ENCODE results near the gene SCYL1. TPM values are rescaled to one million over a fixed set of nuclear protein-coding genes. Genes with fewer than 3 reads are reported as not detected.

SCYL1 gene
- total and polyA plus RNA-seq, 7 donors = 66.9 to 106 (median 87.4) TPM

GRCh38 chr11:65492637-65493366 lies 32.1 kb upstream of the SCYL1 start:
- intact Hi-C loops (cut with DNase I) = no loop called here
- H3K27ac ChIP-seq = peak overlapping the region; percentile 99
- TF ChIP-seq, protein P1, sequence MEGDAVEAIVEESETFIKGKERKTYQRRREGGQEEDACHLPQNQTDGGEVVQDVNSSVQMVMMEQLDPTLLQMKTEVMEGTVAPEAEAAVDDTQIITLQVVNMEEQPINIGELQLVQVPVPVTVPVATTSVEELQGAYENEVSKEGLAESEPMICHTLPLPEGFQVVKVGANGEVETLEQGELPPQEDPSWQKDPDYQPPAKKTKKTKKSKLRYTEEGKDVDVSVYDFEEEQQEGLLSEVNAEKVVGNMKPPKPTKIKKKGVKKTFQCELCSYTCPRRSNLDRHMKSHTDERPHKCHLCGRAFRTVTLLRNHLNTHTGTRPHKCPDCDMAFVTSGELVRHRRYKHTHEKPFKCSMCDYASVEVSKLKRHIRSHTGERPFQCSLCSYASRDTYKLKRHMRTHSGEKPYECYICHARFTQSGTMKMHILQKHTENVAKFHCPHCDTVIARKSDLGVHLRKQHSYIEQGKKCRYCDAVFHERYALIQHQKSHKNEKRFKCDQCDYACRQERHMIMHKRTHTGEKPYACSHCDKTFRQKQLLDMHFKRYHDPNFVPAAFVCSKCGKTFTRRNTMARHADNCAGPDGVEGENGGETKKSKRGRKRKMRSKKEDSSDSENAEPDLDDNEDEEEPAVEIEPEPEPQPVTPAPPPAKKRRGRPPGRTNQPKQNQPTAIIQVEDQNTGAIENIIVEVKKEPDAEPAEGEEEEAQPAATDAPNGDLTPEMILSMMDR (IDR thresholded peaks at IDR 0.05) = no peak
- 22 to 25% (median 23%) methylated on average over 6 of the region's 6 CpGs for WGBS, 3 donors
- ATAC-seq = peak; percentile 29 to 55 (median 40)
- H3K4me1 ChIP-seq = peaks cover 87% of the 10 kb centered on the region
- peak overlapping the region; percentile 42 for H3K4me3 ChIP-seq
- no peaks in the 10 kb centered on the region for H3K27me3 ChIP-seq (ENCODE audit: insufficient read depth in 3 of 3, low read length in 2 of 3)
- DNase-seq = peak; percentile 90 to 93
- H3K9me3 ChIP-seq = no peaks in the 10 kb centered on the region
- H3K36me3 ChIP-seq (ENCODE audit: insufficient read depth in 1 of 2, low read depth in 1 of 2) = no peaks in the 10 kb centered on the region

GRCh38 chr11:65493367-65494176 lies 31.3 kb upstream of the SCYL1 start:
- no peaks in the 10 kb centered on the region for H3K27me3 ChIP-seq (ENCODE audit: insufficient read depth in 3 of 3, low read length in 2 of 3)
- H3K4me3 ChIP-seq = peak overlapping the region; percentile 42
- peak overlapping the region; percentile 99 for H3K27ac ChIP-seq
- H3K4me1 ChIP-seq = peaks cover 80% of the 10 kb centered on the region
- H3K9me3 ChIP-seq = no peaks in the 10 kb centered on the region
- TF ChIP-seq, protein P1 (IDR thresholded peaks at IDR 0.05) = no peak
- WGBS, 3 donors = 25 to 32% (median 26%) methylated on average over 12 of the region's 12 CpGs
- intact Hi-C loops (cut with DNase I) = loop anchor here in 1 of 2 donors (1.0 kb wide), 1 partner anchor 17 kb away; no protein-coding TSS in a partner anchor
- ATAC-seq = peak; percentile 46 to 60 (median 59)
- peak; percentile 84 to 92 for DNase-seq
- no peaks in the 10 kb centered on the region for H3K36me3 ChIP-seq (ENCODE audit: insufficient read depth in 1 of 2, low read depth in 1 of 2)

DNA sequence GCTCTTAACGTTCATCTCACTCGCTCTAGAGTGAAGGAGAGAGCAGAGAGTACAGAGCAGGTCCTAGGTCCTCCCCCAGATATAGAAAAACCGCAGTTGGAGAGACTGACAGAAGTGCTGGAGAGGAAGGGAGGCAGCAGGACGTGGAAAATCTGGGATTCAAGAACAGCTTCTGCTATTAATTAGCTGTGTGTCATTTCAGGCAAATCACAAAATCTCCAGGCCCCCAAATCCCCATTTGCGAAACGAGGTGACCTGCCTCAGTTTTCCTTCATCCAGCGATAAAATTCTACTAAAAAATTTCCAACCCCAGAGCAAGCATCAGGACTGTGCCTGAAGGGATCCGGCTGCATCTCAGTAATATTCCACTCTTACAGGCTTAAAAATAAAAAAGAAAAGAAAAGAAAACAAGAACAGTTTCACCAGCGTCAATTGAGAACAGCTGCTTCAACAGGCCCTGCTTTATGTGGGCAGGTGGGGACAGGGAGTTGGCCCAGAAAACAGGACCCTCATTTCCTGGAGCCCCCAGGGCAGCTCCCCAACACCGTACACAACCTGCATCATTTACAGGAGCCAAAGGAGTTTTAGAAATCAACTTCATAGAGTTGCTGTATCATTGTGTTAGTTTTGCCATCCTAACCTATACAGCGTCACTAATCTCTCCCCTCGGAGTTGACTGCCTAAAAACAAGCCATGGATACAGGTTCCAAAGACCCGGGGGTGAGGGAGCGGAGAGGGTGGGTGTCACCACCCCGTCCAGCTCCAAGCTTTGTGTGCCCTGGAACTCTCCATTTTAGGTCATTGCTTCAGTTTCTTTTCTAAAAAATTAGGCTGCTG lies 28.4 kb upstream of the SCYL1 start:
- 11 to 21% (median 15%) methylated on average over 15 of the region's 15 CpGs for WGBS, 3 donors
- Histone ChIP-seq H3K4me1 (peaks cover 52% of the 10 kb centered on the region), H3K4me3 (peak overlapping the region; percentile 92), H3K9me3 (no peaks in the 10 kb centered on the region), H3K27me3 (ENCODE audit: insufficient read depth in 3 of 3, low read length in 2 of 3) (no peaks in the 10 kb centered on the region), H3K27ac (peak overlapping the region; percentile 99), H3K36me3 (ENCODE audit: insufficient read depth in 1 of 2, low read depth in 1 of 2) (peaks cover 0 to 18% of the 10 kb centered on the region in 2 donors)
- no peak for ATAC-seq
- intact Hi-C loops (cut with DNase I) = loop anchor here in 1 of 2 donors (1.0 kb wide), 1 partner anchor 78 kb away; no protein-coding TSS in a partner anchor
- no peak for DNase-seq
- TF ChIP-seq, protein P1 (IDR thresholded peaks at IDR 0.05) = no peak

Measured in psoas muscle (tissue), 8 donors.